GM19438 (cell line): ENCODE measurements around the gene PPM1J.
"Not testable (repeated sequence)": the region's sequence is repeated elsewhere in the genome, so short reads cannot be mapped to it uniquely, and the experiment has no call there.

Experiments used
- ATAC-seq: cut with Tn5 transposase; IDR thresholded peaks from one replicate; pipeline ENCODE4 v1.9.1; 2021; ENCODE audit warnings: low read depth; ENCODE audit not compliant: unreplicated experiment

PPM1J gene, protein sequence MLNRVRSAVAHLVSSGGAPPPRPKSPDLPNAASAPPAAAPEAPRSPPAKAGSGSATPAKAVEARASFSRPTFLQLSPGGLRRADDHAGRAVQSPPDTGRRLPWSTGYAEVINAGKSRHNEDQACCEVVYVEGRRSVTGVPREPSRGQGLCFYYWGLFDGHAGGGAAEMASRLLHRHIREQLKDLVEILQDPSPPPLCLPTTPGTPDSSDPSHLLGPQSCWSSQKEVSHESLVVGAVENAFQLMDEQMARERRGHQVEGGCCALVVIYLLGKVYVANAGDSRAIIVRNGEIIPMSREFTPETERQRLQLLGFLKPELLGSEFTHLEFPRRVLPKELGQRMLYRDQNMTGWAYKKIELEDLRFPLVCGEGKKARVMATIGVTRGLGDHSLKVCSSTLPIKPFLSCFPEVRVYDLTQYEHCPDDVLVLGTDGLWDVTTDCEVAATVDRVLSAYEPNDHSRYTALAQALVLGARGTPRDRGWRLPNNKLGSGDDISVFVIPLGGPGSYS

DNA sequence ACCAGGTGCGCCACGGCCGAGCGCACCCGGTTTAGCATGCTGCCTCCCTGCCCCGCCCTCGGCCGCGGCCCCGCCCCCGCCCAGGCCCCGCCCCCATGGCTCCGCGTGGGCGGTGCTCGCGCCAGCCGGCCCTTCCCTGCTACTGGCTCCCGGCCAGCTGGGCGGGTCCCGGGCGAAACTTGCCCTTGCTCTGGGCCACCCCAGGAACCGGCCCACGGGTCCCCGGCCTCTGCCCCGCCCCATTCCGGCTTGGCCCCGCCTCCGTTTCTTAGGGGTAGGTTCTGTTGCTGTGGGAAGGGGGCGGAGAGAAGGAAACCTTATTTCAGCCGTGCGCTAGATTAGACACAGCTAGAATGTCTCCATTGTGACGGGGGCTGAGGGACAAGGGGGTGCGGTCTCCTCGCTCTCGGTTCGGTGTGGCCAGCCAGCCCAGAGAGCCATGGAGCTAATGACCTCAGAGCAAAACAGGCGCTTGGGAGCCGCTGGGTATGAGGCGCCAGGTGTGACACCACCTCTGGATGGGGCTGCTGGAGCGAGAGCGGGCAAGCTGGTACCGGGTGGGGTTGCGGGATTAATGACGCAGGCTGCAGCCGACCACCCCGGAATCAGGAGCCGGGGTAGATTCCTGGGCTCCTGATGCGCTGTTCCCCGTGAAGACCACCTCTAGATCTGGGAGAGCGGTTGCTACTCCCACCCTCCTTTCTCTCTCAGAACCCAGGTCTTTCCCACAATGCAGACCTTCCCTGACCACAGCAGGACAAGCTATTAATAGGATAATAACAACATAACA lies at the start of gene PPM1J:
Gene PPM1J (minus strand): TSS at position 69 of the 790 bp plus-strand sequence. CDS start 31 bp downstream, at position 38.
- peak; percentile 72 for ATAC-seq

DNA sequence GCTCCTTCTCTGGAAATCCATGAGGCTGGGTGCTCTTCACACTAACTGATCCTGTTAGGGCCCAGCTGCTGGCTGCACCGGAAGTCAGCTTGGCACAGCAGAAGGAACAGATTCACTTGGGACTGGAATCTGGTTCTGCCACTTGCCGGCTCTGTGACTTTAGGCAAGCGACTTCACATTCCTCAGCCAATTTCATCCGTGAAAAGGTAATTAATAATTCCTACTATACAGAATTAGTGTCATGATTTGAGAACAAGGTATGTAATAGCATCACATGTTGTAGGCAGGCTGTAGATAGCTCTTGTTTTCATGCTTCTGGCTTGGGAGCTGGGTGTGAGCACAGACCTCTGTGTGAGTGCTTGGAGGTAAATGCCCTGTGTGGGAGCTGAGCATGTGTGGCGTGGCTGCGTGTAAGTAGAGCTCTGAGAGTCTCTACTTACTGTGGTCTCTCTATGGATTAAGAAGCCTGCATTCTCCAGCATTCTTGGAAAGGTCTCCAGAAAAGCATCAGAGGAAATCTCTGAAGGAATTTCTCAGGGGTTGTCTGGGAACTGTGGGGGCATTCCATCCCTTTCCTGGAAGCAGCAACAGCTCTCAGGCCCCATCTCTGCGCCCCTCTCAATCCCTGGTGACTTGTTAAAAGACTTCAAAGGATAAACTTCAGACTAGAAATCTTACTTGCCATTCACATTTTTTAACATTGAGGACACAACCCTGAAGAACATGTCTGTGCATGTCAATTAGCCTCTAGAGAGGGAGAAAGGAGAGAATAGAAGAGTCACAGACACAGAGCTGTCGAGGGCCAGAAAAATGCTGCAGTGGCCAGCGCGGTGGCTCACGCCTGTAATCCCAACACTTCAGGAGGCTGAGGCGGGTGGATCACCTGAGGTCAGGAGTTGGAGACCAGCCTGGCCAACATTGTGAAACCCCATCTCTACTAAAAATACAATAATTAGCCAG lies 47.7 kb upstream of the PPM1J start:
- no peak for ATAC-seq

DNA sequence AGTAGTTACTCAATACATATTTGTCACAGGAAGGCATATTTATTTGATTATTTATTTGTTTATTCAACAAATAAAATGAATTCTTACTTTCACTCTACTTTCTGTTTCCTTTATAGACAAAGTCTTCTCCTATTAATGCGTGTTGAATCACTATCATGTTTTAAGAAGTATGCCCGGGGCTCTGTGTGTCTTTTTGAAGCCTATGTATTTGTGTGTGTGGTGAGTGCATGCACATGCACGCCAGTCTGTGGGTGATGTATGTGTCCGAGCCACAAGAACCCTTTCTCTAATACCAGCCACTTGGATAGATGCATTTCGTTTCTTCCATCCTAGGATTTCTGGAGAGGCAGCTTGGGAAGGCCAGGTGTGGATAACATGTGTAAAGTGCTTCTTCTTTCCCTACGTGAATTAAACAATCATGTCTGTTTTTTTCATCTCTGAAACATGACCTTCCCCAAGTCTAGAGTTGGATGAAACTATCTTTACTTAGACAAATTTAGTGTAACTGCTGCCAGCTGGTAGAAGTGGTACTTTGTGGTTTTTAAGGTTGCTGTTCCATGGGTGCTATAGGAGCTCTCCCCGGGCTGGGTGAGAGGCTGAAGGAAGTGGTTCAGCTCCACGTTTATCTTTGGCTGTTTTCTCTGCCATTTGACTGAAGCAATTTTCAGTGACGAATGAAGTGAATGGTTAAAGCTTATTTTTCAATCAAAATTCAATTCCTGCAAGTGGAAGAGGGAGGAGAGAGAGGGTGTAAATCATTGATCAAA lies 46.8 kb upstream of the PPM1J start:
- no peak for ATAC-seq

DNA sequence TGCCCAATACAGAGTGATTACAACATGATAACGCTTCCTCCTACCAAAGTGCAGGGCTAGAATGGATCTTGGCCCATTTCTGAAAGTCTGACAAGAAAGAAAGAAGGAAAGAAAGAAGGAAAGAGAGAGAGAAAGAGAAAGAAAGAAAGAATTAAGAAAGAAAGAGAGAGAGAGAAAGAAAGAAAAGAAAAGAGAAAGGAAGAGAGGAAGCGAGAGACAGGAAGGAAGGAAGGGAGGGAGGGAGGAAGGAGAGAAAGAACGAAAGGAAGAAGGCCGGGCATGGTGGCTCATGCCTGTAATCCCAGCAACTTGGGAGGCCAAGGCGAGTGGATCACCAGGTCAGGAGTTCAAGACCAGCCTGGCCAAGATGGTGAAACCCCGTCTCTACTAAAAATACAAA lies 44.1 kb upstream of the PPM1J start:
- ATAC-seq, result no peak

DNA sequence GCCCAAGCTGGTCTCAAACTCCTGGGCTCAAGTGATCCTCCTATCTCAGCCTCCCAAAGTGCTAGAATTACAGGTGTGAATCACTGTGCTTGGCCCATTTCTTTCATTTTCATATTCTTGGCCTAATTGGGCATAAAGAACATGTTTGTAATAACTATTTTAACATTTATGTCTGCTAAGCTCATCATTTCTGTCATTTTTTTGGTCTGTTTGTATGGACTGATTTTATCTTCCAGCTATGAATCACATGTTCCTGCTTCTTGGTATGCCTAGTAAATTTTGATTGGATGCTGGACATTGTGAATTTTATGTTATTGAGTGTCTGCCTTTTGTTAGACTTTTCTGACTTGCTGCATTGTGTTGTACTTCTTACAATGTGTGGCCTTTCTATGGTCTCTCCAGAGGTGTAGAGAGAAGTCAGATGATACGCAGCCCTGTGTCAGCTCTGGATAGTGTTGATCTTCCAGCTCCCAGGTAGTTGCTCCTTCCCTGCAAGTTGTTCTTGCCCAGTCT lies 39.0 kb upstream of the PPM1J start:
- ATAC-seq, result no peak

DNA sequence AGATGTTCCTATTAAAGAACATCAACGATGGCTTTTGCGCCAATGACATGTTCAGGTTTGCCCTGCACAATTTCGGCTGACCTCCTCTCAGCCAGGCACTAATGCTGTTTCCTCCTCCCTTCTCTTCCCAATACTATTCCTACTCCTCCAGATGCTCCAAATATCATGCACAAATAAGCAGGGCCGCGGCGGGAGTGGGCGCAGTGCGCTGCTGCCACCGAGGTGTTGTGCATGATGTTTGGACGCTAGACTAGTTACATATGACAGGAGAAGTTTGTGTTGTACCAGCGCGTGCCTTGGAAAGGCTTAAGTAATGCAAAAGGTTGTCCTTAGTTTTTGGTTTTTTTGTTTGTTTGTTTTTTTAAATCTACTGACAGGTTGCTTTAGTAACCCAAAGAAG lies 33.3 kb upstream of the PPM1J start:
- ATAC-seq, result no peak

DNA sequence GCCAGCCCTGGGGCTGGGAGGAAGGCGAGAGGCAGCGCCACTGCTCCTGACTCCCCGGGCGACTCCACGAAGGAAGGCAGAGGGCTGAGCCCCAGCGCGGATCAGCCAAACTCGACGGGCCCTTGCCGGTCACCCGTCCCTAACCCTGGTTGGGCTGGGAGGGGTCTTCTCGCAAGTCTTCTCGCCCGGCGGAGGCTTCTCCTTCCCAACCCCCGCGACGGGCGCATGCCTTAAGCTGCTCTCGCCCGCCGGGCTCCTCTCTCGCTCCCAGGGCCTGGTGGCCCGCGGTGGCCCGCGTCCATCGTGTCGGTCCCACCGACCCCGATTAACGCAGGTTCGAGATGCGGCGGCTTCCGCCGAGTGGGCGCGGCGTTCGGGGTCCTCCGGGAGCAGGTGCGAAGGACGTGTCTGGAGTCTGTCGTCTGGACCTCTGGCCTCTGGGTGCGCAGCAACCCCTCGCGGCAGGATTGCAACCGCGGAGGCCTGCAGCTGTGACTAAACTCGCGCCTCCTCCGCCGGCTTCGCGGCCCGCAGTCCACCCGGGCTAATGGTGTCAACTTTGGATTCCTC lies 29.0 kb upstream of the PPM1J start:
- ATAC-seq, result no peak

DNA sequence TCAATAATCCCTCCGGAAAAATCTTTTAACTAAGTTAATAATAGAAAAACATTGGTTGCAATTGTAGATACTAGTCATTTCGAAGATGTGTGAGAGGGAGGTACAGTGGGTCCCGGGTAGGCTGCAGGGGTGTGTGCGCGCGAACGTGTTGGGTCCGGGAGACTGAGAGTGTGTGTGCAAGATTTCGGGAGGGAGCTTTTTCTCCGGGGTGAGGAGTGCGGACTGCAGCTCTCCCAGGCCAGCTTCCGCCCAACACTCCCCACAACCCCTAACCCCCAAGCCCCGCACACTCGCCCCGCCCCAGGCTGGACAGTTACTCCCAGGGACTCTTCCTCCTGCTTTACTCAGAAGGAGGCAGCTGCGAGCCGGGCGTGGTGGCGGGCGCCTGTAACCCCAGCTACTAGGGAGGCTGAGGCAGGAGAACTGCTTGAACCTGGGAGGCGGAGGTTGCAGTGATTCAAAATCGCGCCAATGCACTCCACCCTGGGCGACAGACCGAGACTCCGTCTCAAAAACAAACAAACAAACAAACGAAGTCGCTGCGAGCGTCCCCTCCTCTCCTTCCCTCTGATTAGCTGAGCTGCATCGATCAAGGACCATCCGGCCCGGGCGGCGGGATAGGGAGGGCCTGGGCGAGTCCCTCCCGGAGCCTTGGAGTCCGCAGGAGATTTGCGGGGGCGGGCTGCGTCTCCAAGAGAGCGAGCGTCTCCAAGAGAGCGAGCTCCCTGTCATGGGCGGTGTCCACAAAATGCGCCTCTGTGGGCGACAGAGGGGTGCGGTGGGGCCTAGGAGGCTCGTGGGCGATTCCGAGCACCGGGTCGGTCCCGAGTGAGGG lies 28.3 kb upstream of the PPM1J start:
- ATAC-seq, result no peak

DNA sequence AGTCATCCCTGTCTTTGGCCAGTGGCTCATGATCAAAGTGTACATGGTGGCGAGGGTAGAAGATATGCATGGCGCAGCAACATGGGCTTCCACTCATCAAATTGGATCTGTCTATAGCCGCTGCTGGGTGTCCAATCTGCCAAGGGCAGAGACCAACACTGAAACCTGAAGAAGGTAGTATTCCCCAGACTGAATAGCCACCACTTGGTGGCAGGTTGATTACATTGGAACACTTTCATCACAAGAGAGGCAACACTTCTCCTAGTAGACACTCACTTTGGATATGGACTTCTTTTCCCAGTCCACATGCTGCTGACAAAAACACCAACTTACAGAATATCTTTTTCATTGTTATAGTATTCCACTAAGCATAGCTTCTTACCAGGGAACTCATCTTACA lies 22.4 kb upstream of the PPM1J start:
- no peak for ATAC-seq

DNA sequence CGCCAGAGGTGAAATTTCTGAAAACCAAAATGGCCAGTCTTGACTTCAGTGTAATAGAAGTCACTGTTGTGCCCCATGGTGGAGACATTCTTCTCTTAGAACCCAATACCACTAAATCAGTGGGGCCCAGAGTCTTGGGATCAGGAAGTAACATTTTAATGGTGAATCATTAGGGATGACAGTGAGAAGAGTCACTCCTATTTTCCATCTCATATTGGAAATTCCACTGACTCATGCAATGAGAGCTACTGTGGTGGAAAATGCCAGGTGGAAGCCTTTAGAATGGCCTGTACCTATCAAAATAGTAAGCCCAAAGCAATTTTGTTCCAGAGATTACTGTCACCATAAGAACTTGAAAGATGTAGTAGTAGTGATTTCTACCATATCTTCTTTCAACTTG lies 20.6 kb upstream of the PPM1J start:
- ATAC-seq, result no peak

DNA sequence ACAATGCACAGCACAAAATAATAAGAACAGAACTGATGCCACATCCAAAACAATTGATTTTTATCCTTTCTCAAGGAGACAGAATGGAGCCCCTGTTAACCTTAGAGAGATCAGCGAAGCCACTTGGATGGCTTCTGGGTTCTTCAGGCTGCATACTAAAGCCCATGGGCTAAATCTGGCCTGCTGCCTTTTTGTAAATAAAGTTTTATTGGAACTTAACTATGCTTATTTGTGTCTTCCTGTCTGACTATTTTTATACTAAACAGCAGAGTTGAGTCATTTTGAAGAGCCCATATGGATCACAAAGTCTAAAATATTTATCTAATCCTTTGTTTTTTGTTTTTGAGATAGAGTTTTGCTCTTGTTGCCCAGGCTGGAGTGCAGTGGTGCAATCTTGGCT lies 16.3 kb upstream of the PPM1J start:
- no peak for ATAC-seq

DNA sequence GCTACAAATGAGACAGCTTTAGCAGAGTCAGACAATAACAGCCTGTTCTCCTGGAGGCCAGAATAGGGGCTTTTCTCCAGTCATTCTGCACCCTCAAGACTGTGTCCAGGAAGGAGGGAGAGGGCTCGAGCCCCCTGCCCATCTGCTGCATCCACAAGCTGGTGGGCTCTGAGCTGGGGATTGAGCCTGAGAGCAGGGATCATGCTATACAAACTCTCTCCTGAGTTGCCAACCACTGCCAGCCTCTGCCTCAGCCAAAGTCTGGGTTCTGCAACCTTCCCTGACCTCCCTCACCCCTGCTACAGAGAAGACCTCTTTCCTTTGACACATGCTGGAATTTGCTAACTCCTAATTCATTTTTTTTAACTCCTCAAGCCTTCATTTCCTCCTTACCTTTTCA lies 14.8 kb upstream of the PPM1J start:
- ATAC-seq, result no peak

DNA sequence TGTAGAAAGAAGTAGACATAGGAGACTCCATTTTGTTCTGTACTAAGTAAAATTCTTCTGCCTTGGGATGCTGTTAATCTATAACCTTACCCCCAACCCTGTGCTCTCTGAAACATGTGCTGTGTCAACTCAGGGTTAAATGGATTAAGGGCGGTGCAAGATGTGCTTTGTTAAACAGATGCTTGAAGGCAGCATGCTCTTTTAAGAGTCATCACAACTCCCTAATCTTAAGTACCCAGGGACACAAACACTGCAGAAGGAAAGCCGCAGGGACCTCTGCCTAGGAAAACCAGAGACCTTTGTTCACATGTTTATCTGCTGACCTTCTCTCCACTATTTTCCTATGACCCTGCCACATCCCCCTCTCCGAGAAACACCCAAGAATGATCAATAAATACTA lies 13.9 kb upstream of the PPM1J start:
- not testable (repeated sequence) for ATAC-seq

DNA sequence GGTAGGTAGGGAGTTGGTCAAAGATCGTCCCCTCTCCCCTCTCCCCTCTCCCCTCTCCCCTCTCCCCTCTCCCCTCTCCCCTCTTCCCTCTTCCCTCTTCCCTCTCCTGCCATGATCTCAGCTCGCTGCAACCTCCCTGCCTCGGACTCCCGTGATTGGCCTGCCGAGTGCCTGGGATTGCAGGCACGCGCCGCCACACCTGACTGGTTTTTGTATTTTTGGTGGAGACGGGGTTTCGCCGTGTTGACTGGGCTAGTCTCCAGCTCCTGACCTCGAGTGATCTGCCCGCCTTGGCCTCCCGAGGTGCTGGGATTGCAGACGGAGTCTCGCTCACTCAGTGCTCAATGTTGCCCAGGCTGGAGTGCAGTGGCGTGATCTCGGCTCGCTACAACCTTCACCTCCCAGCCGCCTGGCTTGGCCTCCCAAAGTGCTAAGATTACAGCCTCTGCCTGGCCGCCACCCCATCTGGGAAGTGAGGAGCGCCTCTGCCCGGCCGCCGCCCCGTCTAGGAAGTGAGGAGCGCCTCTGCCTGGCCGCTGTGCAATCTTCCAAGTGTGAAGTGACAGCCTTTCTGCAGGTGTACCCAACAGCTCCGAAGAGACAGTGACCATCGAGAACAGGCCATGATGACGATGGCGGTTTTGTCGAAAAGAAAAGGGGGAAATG lies 13.3 kb upstream of the PPM1J start:
- ATAC-seq, result not testable (repeated sequence)

DNA sequence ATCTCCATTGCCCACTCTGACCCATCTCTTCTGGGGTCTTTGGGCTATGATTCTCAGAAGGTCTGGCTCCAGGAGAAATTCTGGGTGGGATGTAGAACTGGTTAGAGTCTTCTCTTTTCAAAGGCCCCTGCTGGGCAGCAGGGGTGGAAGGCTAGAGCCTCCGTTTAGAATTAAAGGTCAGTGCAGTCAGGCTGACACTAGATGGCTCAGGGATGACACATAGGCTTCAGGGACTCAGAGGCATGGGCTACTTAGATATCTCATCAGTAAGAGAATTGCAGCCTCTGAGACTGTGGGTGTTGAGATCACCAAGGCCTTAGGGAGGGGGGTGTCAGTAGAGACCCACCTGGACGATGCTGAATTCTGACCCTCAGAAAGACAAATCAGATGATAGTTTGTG lies 12.6 kb upstream of the PPM1J start:
- ATAC-seq, result no peak

DNA sequence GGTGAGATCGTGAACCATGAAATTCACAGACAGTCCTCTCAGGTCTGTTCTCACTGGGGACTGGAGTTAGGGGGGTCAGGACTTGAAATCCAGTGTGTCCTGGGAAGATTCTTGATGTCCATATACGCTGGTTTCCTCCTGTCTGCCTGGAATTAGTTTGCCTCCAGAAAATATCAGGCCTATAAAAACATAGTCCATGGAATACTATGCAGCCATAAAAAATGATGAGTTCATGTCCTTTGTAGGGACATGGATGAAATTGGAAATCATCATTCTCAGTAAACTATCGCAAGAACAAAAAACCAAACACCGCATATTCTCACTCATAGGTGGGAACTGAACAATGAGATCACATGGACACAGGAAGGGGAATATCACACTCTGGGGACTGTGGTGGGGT lies 9.1 kb upstream of the PPM1J start:
- ATAC-seq, result not testable (repeated sequence)

DNA sequence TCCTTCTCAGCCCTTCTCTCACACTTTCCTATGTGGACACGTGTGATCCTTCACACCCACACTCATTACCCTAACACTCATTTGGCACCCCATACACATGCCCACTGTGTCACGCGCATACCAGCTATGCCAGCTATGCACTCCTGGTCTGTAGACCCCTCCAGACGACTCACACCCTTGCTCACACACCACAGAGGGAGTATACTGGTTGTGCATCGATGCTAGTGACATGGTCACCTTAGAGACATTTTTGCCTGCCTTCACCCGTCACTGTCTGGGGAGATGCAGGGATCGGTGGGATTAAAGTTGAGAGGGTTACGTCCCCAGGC lies 8.3 kb upstream of the PPM1J start:
- ATAC-seq, result no peak
